Stomach (tissue), 9 donors: ENCODE results near the gene ONECUT2. TPM values are rescaled to one million over a fixed set of nuclear protein-coding genes. Genes with fewer than 3 reads are reported as not detected.

ENCODE experiments used
- DNase-seq, 2 donors: peaks; one replicate each; pipeline versions ENCODE4 v3.0.0 to v3.0.0-alpha.2; 2013 to 2019
- H3K27ac ChIP-seq, 5 donors: fragments of 200-600 bp in 4 of 5; sonication (generic) in 4 of 5; one replicate each; pipeline ENCODE4 v1.5.1; 2013 to 2019; ENCODE audit warnings: mild to moderate bottlenecking in 1 of 5, moderate library complexity in 1 of 5
- H3K27me3 ChIP-seq, 3 donors: fragments of 200-600 bp; sonication (generic); one replicate each; pipeline ENCODE4 v1.5.1; 2017 to 2019; ENCODE audit warnings: mixed run types in 1 of 3
- H3K36me3 ChIP-seq, 4 donors: fragments of 200-600 bp; sonication (generic); 1 replicate in 3 of 4; 2 replicates in 1 of 4; pipeline ENCODE4 v1.5.1; 2016 to 2019
- H3K4me1 ChIP-seq, 4 donors: fragments of 200-600 bp; sonication (generic); one replicate each; pipeline ENCODE4 v1.5.1; 2016 to 2019
- H3K4me3 ChIP-seq, 4 donors: fragments of 200-600 bp; sonication (generic) in 3 of 4; one replicate each; pipeline ENCODE4 v1.5.1; 2016 to 2019; ENCODE audit warnings: mild to moderate bottlenecking in 1 of 4
- H3K9me3 ChIP-seq, 4 donors: fragments of 200-600 bp; sonication (generic); one replicate each; pipeline ENCODE4 v1.5.1; 2016 to 2019
- CTCF ChIP-seq, 7 experiments: fragments of 450-650 bp in 4 of 7; fragments of 200-600 bp in 3 of 7; sonication (generic) in 3 of 7; IDR thresholded peaks; one replicate each; pipeline ENCODE4 v1.5.1; 2016 to 2019; ENCODE audit warnings: antibody characterized with exemption in 7 of 7, control low read depth in 2 of 7, mild to moderate bottlenecking in 1 of 7
- EP300 ChIP-seq: sonication (generic); formaldehyde crosslinking; IDR thresholded peaks from one replicate; pipeline ENCODE4 v1.6.1; 2017; ENCODE audit warnings: antibody characterized with exemption
- POLR2A ChIP-seq, 4 donors: fragments of 450-650 bp; IDR thresholded peaks; one replicate each; pipeline ENCODE4 v1.6.1; 2016; ENCODE audit warnings: antibody characterized with exemption in 4 of 4, control low read depth in 2 of 4, mild to moderate bottlenecking in 1 of 4, moderate library complexity in 1 of 4
- POLR2AphosphoS5 ChIP-seq, 3 donors: sonication (generic); formaldehyde crosslinking; IDR thresholded peaks; one replicate each; pipeline ENCODE4 v1.6.1; 2016; ENCODE audit warnings: antibody characterized with exemption in 3 of 3
- WGBS, 5 donors: extraction: QIAGEN DNeasy Blood & Tissue Kit in 3 of 5; methylation state at CpG; one replicate each; pipeline versions ENCODE4 v1.1.5 to v1.1.7; 2013 to 2018; 5-methylcytosine and 5-hydroxymethylcytosine counted together
- intact Hi-C: fragments of 100-400 bp; cut with DNase I; formaldehyde crosslinking; loops from one replicate; pipeline ENCODE4 v1.15.1; 2023; ENCODE audit warnings: low total_unique reads
- polyA plus RNA-seq, 3 donors: library from polyadenylated mRNA; stranded (reverse); fragments of 200-250 nt; gene quantifications; one replicate each; pipeline ENCODE4 v1.2.3, GENCODE V29; 2013
- total RNA-seq, 5 donors: library from RNA; depleted of rRNA; stranded (reverse); fragments of >200 nt; gene quantifications; one replicate each; pipeline versions ENCODE4 v1.1.0 to v1.2.3, GENCODE V29; 2014 to 2016
- donor health status: healthy with polysubstance abuse.
- donor health status: Bipolar disorder and iron deficiency.
- donor health status: healthy.

Gene ONECUT2
- total and polyA plus RNA-seq, 8 donors: under 0.01 to 0.37 (median 0.07) TPM; not detected in 4

DNA sequence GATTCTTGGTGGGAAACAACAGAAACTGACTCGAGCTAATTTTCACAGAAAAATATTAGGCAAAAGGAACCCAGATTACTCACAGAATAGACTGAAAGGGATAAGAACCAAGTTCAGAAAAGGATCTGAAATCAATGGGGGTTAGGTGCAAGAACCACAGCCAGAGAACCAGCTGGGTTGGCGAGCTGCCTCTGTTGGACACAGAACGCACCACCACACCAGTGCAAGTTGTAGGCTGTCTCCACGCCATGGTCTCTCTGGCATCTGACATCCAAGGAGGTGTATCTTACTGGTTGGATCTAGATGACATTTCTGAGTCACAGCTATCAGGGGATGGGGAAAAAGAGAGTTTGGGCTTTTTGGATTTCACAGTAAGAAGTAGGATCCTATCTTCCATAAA, 18.6 kb upstream of the ONECUT2 start:
- DNase-seq: no peak
- Histone ChIP-seq H3K9me3 (peaks cover 0 to 12% (median 9%) of the 10 kb centered on the region in 4 donors), H3K36me3 (no peaks in the 10 kb centered on the region), H3K4me3 (no peak overlapping the region), H3K27ac (no peak overlapping the region), H3K27me3 (peaks cover 0 to 24% (median 6%) of the 10 kb centered on the region in 3 donors), H3K4me1 (no peaks in the 10 kb centered on the region)
- no peak for TF ChIP-seq CTCF (IDR thresholded peaks at IDR 0.05)
- no peak for TF ChIP-seq POLR2AphosphoS5 (IDR thresholded peaks at IDR 0.05)
- TF ChIP-seq POLR2A (IDR thresholded peaks at IDR 0.05): no peak
- no peak for TF ChIP-seq EP300
- intact Hi-C loops: no loop called here
- WGBS, 5 donors: 79 to 88% (median 86%) methylated on average over 4 of the region's 4 CpGs

DNA sequence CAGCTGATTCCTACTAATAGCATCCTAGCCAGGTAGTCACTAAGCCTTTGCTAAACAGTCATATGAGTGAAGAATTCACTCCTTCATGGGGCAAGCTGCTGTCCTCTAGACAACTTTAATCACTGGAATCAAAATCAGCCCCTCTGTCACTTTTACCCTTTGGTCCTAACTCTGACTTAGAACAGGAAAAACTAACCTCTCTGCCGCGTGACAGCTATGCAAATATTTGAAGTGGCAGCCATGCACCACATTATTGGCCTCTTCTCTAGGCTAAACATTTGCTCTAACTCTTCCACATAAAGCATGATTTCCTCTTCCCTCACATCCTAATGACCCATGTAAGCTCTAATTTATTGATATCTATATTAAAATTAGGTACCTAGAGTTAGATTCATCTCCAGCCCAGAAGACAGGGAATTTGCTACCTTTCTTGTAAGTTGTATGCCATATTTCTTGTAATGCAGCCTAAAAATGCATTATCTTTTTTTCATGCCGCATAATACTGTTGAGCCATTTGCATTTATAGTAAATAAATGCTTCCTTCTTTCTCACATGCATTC, 12.8 kb upstream of the ONECUT2 start:
- Histone ChIP-seq H3K27me3 (peaks cover 2 to 53% (median 3%) of the 10 kb centered on the region in 3 donors), H3K4me1 (peaks cover 0 to 7% (median under 1%) of the 10 kb centered on the region in 4 donors), H3K4me3 (no peak overlapping the region), H3K9me3 (peaks cover 0 to 23% (median 14%) of the 10 kb centered on the region in 4 donors), H3K27ac (no peak overlapping the region), H3K36me3 (no peaks in the 10 kb centered on the region)
- 40 to 52% (median 47%) methylated on average over 3 of the region's 3 CpGs for WGBS, 5 donors
- intact Hi-C loops: no loop called here
- peak in 1 of 2 donors; percentile 27 for DNase-seq
- no peak for TF ChIP-seq POLR2A (IDR thresholded peaks at IDR 0.05)

GRCh38 chr18:57423821-57424220, 11.4 kb upstream of the ONECUT2 start:
- H3K9me3 ChIP-seq: peaks cover 0 to 37% (median 28%) of the 10 kb centered on the region in 4 donors
- intact Hi-C loops: no loop called here
- H3K27me3 ChIP-seq: peaks cover 15 to 62% (median 17%) of the 10 kb centered on the region in 3 donors
- no peak for DNase-seq
- no peaks in the 10 kb centered on the region for H3K36me3 ChIP-seq
- H3K4me1 ChIP-seq: peaks cover 0 to 21% (median 12%) of the 10 kb centered on the region in 4 donors
- no peak overlapping the region for H3K4me3 ChIP-seq
- TF ChIP-seq POLR2A (IDR thresholded peaks at IDR 0.05) (no peak), CTCF (IDR thresholded peaks at IDR 0.05) (no peak), POLR2AphosphoS5 (IDR thresholded peaks at IDR 0.05) (no peak), EP300 (no peak)
- no peak overlapping the region for H3K27ac ChIP-seq

- Histone ChIP-seq H3K27me3 (peaks cover 19 to 71% (median 30%) of the 10 kb centered on the region in 3 donors), H3K36me3 (no peaks in the 10 kb centered on the region), H3K4me3 (no peak overlapping the region), H3K4me1 (peaks cover 0 to 28% (median 16%) of the 10 kb centered on the region in 4 donors), H3K9me3 (peaks cover 0 to 40% (median 33%) of the 10 kb centered on the region in 4 donors), H3K27ac (no peak overlapping the region)
- WGBS, 5 donors: 58 to 85% (median 78%) methylated on average over 5 of the region's 5 CpGs
- DNase-seq: no peak
- intact Hi-C loops: no loop called here
- no peak for TF ChIP-seq POLR2AphosphoS5 (IDR thresholded peaks at IDR 0.05)
These were observed 10.1 kb upstream of the ONECUT2 start for GRCh38 chr18:57425096-57425495.

GRCh38 chr18:57426187-57426586, 9.0 kb upstream of the ONECUT2 start:
- DNase-seq: no peak
- intact Hi-C loops: no loop called here
- Histone ChIP-seq H3K4me3 (no peak overlapping the region), H3K4me1 (peaks cover 0 to 36% (median 22%) of the 10 kb centered on the region in 4 donors), H3K36me3 (no peaks in the 10 kb centered on the region), H3K9me3 (peaks cover 0 to 34% (median 23%) of the 10 kb centered on the region in 4 donors), H3K27me3 (peaks cover 30 to 82% (median 41%) of the 10 kb centered on the region in 3 donors), H3K27ac (no peak overlapping the region)
- WGBS, 5 donors: 72 to 78% (median 74%) methylated on average over 4 of the region's 4 CpGs
- no peak for TF ChIP-seq POLR2AphosphoS5 (IDR thresholded peaks at IDR 0.05)
- TF ChIP-seq EP300: no peak
- TF ChIP-seq CTCF (IDR thresholded peaks at IDR 0.05): no peak
- no peak for TF ChIP-seq POLR2A (IDR thresholded peaks at IDR 0.05)
